Smooth muscle cell (in vitro differentiated cells): ENCODE data around the gene DIPK1C. TPM values are rescaled to one million over a fixed set of nuclear protein-coding genes. Genes with fewer than 3 reads are reported as not detected.

Experiments used
- DNase-seq: peaks from one replicate; lab custom pipeline; 2025; ENCODE audit not compliant: unreplicated experiment; lab: John Stamatoyannopoulos, UW
- H2AFZ ChIP-seq: fragments of 200-600 bp; sonication (generic); 2 replicates; pipeline ENCODE4 v1.6.0; 2016; ENCODE audit warnings: antibody characterized with exemption, low read depth, mild to moderate bottlenecking
- H3F3A ChIP-seq: fragments of 200-600 bp; sonication (generic); 2 replicates; pipeline ENCODE4 v1.6.0; 2017; ENCODE audit warnings: antibody characterized with exemption, low read depth
- H3K27ac ChIP-seq: fragments of 200-600 bp; sonication (generic); 2 replicates; pipeline ENCODE4 v1.5.1; 2016; ENCODE audit warnings: low read depth, mild to moderate bottlenecking
- H3K27me3 ChIP-seq: fragments of 200-600 bp; sonication (generic); 2 replicates; pipeline ENCODE4 v1.6.1; 2016; ENCODE audit warnings: low read depth, mild to moderate bottlenecking
- H3K36me3 ChIP-seq: fragments of 200-600 bp; sonication (generic); 2 replicates; pipeline ENCODE4 v1.5.1; 2016; ENCODE audit warnings: low read depth
- H3K4me1 ChIP-seq: fragments of 200-600 bp; sonication (generic); 2 replicates; pipeline ENCODE4 v1.5.1; 2016; ENCODE audit warnings: low read depth
- H3K4me2 ChIP-seq: fragments of 200-600 bp; sonication (generic); 2 replicates; pipeline ENCODE4 v1.6.0; 2016; ENCODE audit warnings: mild to moderate bottlenecking
- H3K4me3 ChIP-seq: fragments of 200-600 bp; sonication (generic); 2 replicates; pipeline ENCODE4 v1.5.1; 2016; ENCODE audit warnings: mild to moderate bottlenecking
- H3K79me2 ChIP-seq: fragments of 200-600 bp; sonication (generic); 2 replicates; pipeline ENCODE4 v1.6.0; 2016; ENCODE audit warnings: low read depth, mild to moderate bottlenecking
- H3K9ac ChIP-seq: fragments of 200-600 bp; sonication (generic); 2 replicates; pipeline ENCODE4 v1.6.0; 2016; ENCODE audit warnings: low read depth
- H3K9me3 ChIP-seq: fragments of 200-600 bp; sonication (generic); replicated peaks from 2 replicates; pipeline ENCODE4 v1.5.1; 2016; ENCODE audit warnings: low read depth
- H4K20me1 ChIP-seq: fragments of 200-600 bp; sonication (generic); 2 replicates; pipeline ENCODE4 v1.6.0; 2016; ENCODE audit warnings: low read depth
- CTCF ChIP-seq: fragments of 200-600 bp; sonication (generic); IDR thresholded peaks from 2 replicates; pipeline ENCODE4 v1.5.1; 2017; ENCODE audit warnings: borderline replicate concordance, mild to moderate bottlenecking, antibody characterized with exemption; ENCODE audit not compliant: insufficient read depth, poor library complexity, severe bottlenecking
- WGBS: methylation state at CpG from one replicate; pipeline ENCODE4 v1.1.7; 2016; ENCODE audit warnings: low lambda C conversion rate; 5-methylcytosine and 5-hydroxymethylcytosine counted together
- polyA plus RNA-seq: library from polyadenylated mRNA; unstranded; fragments of >200 nt; fragmentation: Nextera tagmentation; extraction: Ambion mirVana; gene quantifications from 2 replicates; pipeline ENCODE4 v1.2.1, GENCODE V29; 2016
- total RNA-seq: library from RNA; depleted of rRNA; stranded (reverse); fragments of >200 nt; gene quantifications from 2 replicates; pipeline ENCODE4 v1.2.3, GENCODE V29; 2014

DIPK1C gene
- total and polyA plus RNA-seq, 2 experiments from 2014 or later, result not detected

GRCh38 chr18:74445585-74445984 lies 11.5 kb downstream of the DIPK1C start:
- Histone ChIP-seq H3K9ac (no peak overlapping the region), H3K79me2 (no peaks in the 10 kb centered on the region), H3K36me3 (no peaks in the 10 kb centered on the region), H3K27me3 (peaks cover 13% of the 10 kb centered on the region), H2AFZ (no peak overlapping the region), H3K4me1 (no peaks in the 10 kb centered on the region), H4K20me1 (no peaks in the 10 kb centered on the region), H3K4me2 (no peak overlapping the region), H3F3A (no peaks in the 10 kb centered on the region), H3K9me3 (no peaks in the 10 kb centered on the region), H3K27ac (no peak overlapping the region), H3K4me3 (no peak overlapping the region)
- WGBS, result 86% methylated on average over 14 of the region's 14 CpGs
- no peak for DNase-seq
- no peak for TF ChIP-seq CTCF

GRCh38 chr18:74444104-74444503 lies 13.0 kb downstream of the DIPK1C start:
- no peaks in the 10 kb centered on the region for H3K4me1 ChIP-seq
- no peaks in the 10 kb centered on the region for H3K79me2 ChIP-seq
- no peak for TF ChIP-seq CTCF
- H3K36me3 ChIP-seq, result no peaks in the 10 kb centered on the region
- H4K20me1 ChIP-seq, result no peaks in the 10 kb centered on the region
- H3K4me2 ChIP-seq, result no peak overlapping the region
- no peak overlapping the region for H3K4me3 ChIP-seq
- H3K9me3 ChIP-seq, result no peaks in the 10 kb centered on the region
- no peaks in the 10 kb centered on the region for H3F3A ChIP-seq
- no peak for DNase-seq
- H3K27me3 ChIP-seq, result peaks cover 13% of the 10 kb centered on the region
- no peak overlapping the region for H3K27ac ChIP-seq
- no peak overlapping the region for H3K9ac ChIP-seq
- 91% methylated on average over 3 of the region's 3 CpGs for WGBS
- no peak overlapping the region for H2AFZ ChIP-seq

GRCh38 chr18:74440808-74441427 lies 16.2 kb downstream of the DIPK1C start:
- Histone ChIP-seq H3K36me3 (no peaks in the 10 kb centered on the region), H3K9me3 (no peaks in the 10 kb centered on the region), H3K79me2 (no peaks in the 10 kb centered on the region), H2AFZ (no peak overlapping the region), H3F3A (no peaks in the 10 kb centered on the region), H3K27ac (no peak overlapping the region), H4K20me1 (no peaks in the 10 kb centered on the region), H3K9ac (no peak overlapping the region), H3K4me1 (no peaks in the 10 kb centered on the region), H3K4me3 (no peak overlapping the region), H3K4me2 (no peak overlapping the region), H3K27me3 (peaks cover 13% of the 10 kb centered on the region)
- WGBS, result 92% methylated on average over 9 of the region's 9 CpGs
- no peak for DNase-seq
- no peak for TF ChIP-seq CTCF

- no peak overlapping the region for H2AFZ ChIP-seq
- H3K4me3 ChIP-seq, result no peak overlapping the region
- H3K27me3 ChIP-seq, result peaks cover under 1% of the 10 kb centered on the region
- no peak overlapping the region for H3K9ac ChIP-seq
- no peaks in the 10 kb centered on the region for H3F3A ChIP-seq
- no peaks in the 10 kb centered on the region for H4K20me1 ChIP-seq
- no peaks in the 10 kb centered on the region for H3K36me3 ChIP-seq
- no peaks in the 10 kb centered on the region for H3K9me3 ChIP-seq
- no peak overlapping the region for H3K4me2 ChIP-seq
- WGBS, result 94% methylated on average over 6 of the region's 6 CpGs
- no peaks in the 10 kb centered on the region for H3K4me1 ChIP-seq
- TF ChIP-seq CTCF, result no peak
- H3K79me2 ChIP-seq, result no peaks in the 10 kb centered on the region
- DNase-seq, result no peak
- H3K27ac ChIP-seq, result no peak overlapping the region
Measured at GRCh38 chr18:74438091-74438490, 19.0 kb downstream of the DIPK1C start.
